T-helper 9 cell (primary cell): ENCODE results near the gene TBC1D10A.

ENCODE experiments used
- DNase-seq: peaks from one replicate; pipeline ENCODE4 v3.0.0-alpha.2; 2020
- total RNA-seq, 2 donors: gene quantifications; one replicate each; lab custom pipeline; 2026; lab: John Stamatoyannopoulos, UW

TBC1D10A gene, protein sequence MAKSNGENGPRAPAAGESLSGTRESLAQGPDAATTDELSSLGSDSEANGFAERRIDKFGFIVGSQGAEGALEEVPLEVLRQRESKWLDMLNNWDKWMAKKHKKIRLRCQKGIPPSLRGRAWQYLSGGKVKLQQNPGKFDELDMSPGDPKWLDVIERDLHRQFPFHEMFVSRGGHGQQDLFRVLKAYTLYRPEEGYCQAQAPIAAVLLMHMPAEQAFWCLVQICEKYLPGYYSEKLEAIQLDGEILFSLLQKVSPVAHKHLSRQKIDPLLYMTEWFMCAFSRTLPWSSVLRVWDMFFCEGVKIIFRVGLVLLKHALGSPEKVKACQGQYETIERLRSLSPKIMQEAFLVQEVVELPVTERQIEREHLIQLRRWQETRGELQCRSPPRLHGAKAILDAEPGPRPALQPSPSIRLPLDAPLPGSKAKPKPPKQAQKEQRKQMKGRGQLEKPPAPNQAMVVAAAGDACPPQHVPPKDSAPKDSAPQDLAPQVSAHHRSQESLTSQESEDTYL
- total RNA-seq = 32.5 to 41.8 reads per million in 2 donors

DNA sequence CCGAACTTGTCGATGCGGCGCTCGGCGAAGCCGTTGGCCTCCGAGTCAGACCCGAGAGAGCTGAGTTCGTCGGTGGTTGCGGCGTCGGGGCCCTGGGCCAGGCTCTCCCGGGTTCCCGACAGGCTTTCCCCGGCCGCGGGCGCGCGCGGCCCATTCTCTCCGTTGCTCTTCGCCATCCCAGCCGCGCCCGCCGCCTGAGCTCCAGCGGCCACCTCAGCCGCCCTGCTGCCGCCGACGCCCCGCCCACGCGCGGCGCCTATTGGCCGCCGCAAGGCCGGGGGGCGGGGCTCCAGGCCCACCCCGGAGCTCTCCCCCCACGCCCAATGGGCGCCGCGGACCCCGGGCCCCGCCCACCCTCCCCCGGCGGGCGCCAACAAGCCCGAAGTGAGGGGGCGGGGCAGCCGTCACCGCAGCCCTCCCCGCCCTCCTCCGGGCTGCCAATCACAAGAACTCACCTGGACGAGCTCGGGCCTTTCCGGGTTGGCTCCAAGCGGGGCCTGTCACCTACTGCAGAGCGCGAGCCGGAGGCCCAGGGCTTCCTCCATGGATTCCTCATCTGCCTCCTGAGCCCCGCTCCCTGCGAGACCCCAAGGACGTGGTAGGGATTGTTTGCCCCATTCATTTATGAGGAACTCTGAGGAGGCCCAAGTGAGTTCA lies at the start of gene TBC1D10A:
Gene TBC1D10A (minus strand): TSS at position 236 of the 657 bp plus-strand sequence. CDS start 60 bp downstream, at position 176.
- DNase-seq = peak; percentile 92

DNA sequence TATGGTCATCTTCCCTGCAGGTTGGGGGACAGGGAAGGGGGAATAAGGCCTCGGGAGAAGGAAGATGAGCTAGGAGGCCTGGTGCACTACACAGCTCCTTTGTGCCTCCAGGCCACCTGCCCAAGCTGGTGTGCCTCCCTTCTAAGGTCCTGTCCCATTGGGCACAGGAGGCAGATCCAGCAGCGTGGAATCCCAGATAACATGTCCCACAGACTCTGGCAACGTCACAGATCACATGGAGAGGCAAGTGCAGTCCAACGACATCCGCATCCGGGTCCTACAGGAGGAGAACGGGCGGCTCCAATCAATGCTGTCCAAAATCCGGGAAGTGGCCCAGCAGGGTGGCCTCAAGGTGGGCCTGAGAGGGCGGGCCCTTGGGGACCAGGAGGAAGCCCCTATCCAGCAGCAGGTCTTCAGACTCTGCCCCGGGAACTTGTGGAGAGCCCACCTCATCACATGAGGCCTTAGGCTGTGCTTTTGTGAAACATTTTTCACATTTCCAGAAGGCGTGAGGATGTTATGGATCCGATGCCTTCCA lies 48.6 kb upstream of the TBC1D10A start:
- no peak for DNase-seq

DNA sequence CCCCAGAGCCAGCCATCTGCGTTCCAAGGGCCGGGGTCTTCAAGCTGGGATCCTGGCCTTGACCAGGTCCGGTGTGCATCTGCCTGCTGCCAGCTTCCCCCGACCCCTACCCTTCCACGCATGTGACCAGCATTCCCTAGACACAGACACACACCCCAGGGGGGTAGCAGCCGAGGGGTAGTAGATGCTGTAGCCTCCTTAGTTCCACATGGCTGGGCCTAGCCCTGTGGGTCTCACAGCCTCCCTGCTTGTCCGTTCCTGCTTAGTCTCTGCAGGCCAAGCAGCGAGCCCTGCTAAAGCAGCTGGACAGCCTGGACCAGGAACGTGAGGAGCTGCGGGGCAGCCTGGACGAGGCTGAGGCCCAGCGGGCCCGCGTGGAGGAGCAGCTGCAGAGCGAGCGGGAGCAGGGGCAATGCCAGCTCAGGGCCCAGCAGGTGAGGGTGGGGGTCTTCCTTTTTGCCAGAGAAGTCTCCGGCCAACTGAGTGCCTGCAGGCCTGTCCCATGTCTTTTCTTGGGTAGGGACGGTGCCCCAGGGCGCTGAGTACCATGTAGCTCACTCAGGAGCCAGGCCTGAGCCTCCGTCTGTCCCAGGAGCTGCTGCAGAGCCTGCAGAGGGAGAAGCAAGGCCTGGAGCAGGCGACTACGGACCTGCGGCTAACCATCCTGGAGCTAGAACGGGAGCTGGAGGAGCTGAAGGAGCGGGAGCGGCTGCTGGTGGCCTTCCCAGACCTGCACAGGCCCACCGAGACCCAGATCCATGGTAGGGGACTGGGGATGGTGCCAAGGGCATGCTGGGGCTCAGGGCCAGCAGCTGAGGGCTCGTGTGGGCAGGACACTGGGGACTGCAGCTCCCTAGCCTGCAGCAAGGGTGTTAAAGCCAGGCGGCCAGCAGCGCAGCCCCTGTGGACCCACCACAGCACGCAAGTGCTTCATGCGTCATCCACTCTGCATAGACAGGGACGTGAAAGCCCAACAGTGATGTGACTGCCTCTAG lies 46.9 kb upstream of the TBC1D10A start:
- DNase-seq = no peak

DNA sequence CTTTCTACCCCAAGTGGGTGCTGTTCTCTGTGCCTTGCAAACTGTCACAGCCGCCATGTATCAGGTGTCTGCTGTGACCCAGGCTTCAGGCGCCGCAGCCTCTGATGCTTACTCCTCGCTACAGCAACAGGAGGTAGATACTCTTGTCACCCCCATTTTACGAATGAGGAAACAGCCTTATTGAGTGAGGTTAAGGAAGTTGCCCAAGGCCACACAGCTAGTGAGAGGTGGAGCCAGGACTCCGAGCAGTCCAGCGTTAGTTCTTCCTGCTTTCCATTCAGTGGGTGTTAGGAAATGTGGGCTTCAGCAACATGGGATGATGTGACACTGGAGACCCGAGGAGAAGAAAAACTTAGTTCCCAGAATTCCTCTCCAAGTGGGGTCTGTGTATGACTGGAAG lies 46.2 kb upstream of the TBC1D10A start:
- DNase-seq = no peak

DNA sequence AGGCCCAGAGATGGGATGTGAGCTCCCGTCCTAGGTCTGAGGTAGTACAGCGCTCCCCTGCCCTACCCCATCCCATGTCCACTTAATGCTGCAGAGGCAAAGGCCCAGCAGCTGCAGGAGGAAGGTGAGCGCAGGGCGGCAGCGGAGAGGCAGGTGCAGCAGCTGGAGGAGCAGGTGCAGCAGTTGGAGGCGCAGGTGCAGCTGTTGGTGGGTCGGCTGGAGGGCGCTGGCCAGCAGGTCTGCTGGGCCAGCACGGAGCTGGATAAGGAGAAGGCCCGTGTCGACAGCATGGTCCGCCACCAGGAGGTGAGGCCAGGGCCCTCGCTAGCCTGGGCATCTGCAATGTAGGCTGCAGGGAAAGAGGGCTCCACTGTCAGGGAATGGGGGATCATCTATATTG lies 45.2 kb upstream of the TBC1D10A start:
- no peak for DNase-seq

DNA sequence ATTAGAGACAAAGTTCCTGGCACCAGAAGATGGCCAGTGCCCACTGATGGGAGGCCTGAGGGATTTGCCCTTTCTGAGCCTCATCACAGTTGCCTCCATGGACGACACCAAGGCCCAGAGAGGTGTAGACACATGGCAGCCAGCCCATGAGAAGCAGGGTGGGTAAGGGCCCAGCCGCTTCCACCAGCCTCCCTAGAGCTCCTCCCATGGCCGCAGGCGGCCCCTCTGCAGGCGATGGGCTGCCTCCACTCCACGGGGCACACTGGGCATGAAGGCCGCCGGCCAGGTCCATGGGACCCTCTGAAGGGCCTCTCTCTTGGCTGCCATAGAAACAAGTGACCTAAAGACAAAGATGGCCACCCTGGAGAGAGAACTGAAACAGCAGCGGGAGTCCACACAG lies 44.6 kb upstream of the TBC1D10A start:
- DNase-seq = no peak

DNA sequence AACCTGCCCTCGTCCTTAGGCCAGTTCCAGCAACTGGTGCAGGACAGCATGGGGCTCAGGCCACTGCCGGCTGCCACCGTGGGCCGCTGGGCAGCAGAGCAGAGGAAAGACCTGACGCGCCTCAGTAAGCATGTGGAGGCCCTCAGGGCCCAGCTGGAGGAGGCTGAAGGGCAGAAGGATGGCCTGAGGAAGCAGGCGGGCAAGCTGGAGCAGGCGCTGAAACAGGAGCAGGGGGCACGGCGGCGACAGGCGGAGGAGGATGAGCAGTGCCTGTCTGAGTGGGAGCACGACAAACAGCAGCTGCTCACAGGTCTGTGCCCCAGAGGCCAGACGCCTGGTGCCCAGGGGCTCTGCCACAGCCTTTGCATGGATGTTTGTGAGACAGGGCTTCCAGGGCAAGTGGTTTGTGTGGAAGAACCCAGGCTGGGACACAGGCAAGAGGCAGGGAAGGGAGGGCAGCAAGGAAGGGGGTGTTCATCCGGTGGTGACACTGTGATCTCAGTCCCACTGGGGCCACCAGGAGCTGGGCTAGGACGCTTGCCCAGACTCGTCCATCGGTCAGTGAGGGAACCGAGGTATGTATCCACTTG lies 44.0 kb upstream of the TBC1D10A start:
- DNase-seq = no peak

DNA sequence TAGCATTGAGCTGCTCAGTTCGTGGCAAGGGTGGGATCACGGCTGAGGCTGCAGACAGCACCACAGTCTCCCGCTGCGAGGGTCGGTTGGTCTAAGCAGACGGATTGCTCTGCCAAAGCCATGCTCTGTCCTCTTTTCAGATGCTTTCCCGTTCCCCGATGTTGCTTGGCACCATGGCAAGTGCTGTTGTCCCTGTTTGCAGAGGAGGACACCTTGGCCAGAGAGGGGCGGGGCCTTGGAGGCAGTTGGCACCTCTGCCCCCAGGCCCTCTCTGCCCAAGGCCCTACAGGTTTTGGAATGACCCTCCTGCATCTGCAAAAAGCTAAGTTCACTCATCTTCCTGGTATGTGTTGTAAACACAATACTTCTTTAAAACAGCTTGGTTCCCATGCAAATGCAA lies 41.7 kb upstream of the TBC1D10A start:
- DNase-seq = no peak

DNA sequence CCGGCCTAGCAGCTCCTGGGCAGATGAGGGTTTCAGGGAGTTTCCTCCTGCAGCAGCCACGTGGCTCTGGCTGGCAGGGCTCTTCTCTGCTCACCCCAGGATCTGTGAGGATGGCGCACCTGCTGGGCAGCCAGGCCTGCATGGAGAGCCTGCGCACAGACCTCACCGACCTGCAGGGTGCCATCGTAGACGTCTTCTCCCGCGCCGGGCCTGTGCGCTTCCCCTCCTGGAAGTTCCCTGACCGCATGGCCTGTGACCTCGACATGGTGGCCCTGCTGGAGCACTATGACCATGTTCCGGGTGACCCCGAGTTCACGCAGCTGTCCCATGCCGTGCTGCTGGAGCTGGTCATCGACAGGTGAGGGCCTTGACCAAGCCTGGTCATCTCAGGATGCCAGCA lies 39.1 kb upstream of the TBC1D10A start:
- no peak for DNase-seq

DNA sequence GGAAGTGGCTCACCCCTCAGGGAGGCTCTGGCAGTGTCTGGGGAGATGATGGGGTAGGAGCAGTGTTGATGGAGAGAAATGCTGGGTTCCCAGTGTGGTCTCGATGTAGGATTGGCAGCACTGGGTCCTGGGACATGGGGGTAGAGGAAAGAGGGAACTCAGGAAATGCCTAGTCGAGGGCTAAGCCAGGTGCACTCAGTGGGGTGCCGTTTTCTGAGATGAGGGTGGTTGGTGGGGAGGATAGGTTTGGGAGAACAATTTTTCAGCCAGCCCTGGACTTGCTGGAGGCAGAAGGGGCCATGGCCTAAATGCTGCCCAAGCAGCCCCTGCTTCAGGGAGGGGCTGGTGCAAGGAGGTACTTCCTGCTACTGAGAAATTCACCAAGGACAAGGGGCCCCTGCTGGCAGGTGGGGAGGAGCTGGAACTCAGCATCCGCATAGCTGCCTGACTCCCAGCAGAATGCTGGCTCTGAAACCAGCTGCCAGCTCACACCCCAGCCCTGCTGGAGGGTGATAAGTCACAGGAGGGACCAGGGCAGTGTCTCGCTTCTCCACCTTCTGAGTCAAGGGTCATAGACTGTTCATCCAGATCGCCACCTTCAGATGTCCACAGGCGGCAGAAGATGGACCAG lies 36.0 kb upstream of the TBC1D10A start:
- DNase-seq = no peak

DNA sequence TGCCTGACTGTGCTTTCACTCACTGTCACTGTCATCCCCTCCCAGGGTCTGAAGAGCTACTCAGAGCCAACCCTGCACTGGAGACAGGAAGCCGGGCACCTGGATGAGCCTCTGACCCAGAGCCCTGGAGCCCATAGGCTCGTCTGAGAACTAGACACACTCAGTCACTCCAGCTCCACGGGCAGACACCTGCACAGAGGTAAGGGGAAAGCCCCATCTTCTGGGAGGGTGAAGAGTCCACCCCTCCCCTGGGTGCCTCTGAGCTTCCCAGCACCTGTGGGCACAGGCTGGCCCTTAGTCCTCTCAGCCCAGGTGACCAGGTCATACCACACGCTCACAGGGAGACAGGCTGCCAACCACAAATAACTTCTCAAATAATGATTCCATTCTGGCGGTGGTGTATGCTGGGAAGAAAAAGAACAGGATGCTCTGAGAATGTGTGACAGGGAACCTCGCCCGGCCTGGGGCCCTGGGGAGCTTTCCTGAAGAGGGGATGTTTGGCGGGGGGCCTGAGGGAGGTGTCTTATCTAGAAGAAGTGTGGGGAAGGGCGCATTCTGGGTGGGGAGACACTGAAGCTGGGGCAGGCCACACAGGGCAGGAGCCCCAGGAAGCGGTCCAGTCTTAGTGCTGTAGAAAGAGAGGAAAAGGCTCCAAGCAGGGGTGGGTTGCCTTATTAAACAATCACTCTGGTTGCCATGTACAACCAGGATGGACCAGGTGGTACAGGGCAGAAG lies 35.3 kb upstream of the TBC1D10A start:
- no peak for DNase-seq

DNA sequence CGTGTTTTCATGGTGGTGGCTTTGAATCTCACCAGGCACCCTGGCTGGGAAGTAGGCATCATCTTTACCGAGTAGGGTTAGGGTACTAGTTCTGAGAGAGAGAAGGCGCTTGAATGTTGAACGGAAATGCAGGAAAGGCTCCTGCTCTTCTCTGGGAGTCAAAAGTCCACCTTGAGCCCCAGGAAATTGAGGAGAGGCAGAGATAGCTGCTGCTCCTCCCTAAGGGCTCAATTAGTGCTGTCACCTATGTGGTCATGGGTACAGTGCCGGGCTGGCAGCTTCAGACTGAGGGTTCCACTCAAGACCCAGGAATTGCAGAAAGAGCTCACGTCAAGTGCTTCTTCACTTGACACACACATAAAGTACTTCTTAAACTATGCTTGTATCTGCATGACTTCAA lies 31.8 kb upstream of the TBC1D10A start:
- DNase-seq = no peak

DNA sequence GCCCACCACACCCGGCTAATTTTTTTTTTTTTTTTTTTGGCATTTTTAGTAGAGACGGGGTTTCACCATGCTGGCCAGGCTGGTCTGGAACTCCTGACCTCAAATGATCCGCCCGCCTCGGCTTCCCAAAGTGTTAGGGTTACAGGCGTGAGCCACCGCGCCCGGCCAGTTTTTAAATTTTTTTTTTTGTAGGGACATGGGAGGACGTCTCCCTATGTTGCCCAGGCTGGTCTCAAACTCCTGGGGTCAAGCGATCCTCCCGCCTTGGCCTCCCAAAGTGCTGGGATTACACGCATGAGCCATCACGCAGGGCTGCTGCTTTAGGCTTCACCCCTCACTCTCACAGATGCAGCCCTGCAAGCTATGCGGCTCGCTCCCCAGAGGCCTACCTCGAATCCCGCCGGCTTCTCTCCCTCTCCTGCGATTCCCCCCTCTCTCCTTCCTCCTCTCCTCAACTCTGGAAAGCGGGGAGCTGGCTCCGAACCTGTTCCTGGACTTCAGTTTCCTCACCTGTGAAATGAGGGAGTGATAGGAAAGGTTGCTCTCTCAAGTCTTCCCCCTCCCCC lies 31.0 kb upstream of the TBC1D10A start:
- no peak for DNase-seq

DNA sequence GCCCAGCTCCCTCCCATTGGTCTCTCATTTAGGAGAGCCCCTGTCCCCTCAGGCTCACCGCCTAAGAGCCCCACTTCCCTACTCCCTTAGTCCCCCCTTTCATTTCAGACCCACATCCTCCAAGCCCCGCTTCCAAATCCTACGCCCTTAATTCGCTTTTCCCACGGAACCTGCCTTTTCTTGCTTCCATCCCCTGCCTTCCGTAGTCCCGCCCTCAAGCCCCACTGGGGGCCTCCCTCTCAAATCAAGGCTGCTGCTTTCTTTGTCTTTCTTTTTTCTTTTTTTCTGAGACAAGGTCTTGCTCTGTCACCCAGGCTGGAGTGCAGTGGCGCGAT lies 30.5 kb upstream of the TBC1D10A start:
- DNase-seq = no peak

DNA sequence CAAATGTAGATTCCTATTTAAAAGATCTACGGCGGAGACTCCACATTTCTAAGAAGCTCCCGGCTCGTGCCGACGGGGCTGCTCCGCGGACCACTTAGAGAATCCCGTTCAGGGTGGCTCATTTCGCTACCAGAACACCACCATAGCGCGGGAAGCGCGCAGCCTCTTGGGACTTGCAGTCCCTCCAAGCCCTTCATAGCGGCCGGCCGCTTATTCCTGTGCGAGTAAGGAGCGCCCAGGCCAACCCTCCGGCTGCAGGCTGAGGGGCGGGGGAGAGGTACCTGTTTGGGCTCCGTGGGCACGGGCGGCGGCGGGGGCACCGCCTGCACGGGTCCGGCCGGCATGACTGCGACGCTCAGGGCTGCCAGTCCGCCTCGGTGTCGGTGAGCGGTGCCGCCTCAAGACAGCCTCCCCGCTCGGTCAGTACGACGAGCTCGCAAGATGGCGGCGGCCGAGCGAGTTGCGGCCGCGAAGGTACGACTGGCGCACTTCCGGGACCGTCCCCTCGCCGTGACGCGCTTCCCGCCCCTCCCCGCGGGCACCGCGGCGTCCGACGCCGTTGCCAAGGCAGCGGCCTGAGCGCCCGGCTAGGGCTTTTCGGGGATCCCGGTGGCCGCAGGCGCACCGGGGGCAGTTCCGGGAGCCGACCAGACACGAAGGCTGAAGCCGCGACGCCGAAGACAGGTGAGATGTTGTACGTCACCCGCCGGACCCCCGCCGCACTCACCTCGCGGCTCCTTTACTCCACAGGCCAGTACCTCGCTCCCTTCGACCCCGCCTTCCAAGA lies 29.9 kb upstream of the TBC1D10A start, which contains the start of the genes CCDC157 and SF3A1:
Gene CCDC157 (plus strand): TSS at position 559 of the 787 bp plus-strand sequence. CDS start 8,994 bp downstream, outside the sequence.
Gene SF3A1 (minus strand): TSS at position 446 of the 787 bp plus-strand sequence. CDS start 102 bp downstream, at position 344.
- DNase-seq = peak; percentile 81

DNA sequence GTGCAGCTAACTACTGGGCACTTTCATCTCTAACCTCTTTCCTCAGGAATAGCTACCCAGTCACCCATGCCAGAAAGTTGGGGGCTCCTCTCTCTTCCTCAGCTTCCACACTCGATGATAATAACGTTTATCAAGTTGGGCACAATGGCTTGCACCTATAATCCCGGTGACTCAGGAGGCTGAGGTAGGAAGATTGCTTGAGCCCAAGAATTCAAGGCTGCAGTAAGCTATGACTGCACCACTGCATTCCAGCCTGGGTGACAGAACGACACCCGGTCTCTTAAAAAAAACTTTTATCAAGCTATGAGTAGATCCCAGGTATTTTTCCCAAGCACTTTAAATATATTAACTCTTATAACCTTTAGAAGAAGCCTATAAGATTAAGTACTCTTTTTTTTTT lies 27.9 kb upstream of the TBC1D10A start:
- DNase-seq = no peak

DNA sequence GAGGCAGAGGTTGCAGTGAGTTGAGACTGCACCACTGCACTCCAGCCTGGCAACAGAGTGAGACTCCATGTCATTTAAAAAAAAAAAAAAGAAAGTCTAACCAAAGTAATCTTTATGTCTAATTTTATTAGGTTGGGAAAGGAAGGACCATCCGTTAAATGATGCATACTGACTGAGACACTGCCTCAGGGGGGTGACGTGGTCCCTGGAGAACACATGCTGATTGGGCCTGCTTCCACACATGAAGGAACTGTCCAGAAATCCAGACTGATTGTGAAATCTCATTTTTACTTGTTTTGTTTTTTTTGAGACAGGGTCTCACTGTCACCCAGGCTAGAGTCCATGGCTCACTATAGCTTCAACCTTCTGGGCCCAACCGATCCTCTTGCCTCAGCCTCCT lies 24.5 kb upstream of the TBC1D10A start:
- DNase-seq = no peak

DNA sequence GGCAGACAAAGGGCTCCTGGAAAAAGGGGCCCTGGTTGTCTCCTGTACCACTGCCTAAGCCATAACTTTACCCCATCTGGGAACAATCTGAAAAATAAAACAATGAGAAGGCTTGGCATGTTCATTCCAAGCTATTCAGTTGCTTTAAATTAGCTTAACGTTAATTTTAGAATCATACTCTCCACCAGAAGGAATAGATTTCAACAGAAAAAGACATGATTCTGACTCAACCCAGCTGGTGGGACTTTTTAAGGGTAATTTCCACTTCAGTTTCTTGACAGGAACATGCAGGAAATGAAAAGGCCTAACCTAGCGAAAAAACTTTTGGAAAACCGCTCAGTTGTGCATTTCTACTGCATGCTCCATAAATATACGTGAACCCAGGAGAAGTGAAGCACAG lies 22.1 kb upstream of the TBC1D10A start:
- DNase-seq = no peak

DNA sequence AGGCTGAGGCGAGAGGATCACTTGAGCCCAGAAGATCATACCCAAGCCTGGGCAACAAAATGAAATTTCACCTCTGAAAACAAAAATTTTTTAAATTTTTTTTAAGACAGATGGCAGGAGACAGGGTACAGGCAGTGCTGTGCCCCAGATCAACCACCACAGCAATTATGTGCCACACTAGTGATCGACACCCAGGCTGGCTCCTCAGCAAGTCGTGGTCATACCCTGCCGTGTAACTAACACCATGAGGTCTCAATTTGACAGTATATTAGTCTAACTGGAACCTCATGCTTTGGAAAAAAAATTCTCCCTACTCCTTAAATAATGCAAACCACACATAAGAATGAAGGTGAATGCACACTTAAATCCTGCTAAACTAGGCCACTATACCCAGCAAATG lies 21.7 kb upstream of the TBC1D10A start:
- no peak for DNase-seq
